ENCODE data around the gene ARIH2. TPM values are rescaled to one million over a fixed set of nuclear protein-coding genes. Genes with fewer than 3 reads are reported as not detected.
"Not testable (repeated sequence)": the region's sequence is repeated elsewhere in the genome, so short reads cannot be mapped to it uniquely, and the experiment has no call there.

The ARIH2 gene
- 76.4 and 113 TPM in 2 replicates for total RNA-seq (2014; rRNA removed; shearing (Covaris generic); ENCODE audit: low replicate concordance)

DNA sequence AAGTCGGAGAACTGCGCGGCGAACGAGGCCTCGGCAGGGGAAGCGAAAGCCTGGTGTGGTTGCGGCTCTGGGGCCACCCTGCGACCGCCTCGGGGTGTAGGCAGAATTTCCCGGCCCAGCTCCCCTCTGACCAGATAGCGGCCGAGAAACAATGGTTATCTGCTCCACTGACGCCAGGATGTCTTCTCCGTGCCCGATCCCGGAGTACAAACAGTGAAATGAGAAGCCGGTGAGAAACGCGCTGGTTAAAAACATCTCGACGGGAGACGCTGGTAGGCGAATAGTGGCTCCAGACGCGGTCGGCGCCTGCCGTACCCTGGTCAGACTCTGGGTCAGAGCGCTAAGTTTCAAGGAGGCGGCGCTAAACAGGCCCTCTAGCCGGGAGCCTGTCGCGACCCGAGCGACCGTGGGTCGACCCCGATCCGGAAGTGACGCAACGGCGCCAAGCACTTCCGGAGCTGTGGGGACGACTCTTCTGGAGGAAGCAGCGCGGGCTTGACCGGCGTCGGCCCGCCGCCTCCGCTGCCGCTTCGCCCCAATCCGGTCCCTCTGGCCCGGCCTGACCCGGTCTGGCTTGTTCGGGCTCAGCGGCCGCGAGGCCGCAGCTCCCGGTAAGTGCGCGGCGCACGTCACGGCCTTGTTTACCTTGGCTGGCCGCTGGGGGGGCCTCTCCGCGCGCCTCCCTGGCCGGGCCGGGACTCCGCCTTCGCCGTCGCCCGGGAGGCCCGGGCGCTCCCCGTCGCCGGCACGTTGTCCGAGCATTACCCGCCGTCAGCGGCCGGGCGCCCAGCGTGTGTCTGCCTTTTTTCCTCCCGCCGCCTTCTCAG, at the start of gene ARIH2:
Gene ARIH2 (plus strand): TSS at position 455 of the 827 bp plus-strand sequence. CDS start 8,717 bp downstream, outside the sequence.
- Histone ChIP-seq H3K9me3 (no peaks in the 10 kb centered on the region), H3K36me3 (peaks cover 8% of the 10 kb centered on the region), H3K4me3 (peak within 1 kb of the TSS; percentile 81), H3K27me3 (no peaks in the 10 kb centered on the region)
- peak; percentile 92 for DNase-seq

DNA sequence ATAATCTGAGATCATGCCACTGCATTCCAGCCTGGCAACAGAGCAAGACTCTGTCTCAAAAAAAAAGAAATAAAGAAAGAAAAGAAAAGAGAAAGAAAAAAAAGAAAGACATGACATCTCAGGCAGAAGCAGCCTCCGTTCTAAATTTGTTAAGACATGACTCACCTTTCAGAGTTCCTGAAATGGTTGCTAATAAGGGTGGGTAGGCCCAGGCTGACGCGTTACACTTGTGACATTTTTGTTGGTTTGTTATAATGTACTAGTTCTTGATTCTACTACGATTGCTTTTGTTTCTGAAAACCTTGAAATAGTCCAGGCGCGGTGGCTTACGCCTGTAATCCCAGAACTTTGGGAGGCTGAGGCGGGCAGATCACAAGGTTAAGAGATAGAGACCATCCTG, 41.0 kb upstream of the ARIH2 start:
- no peak for DNase-seq
- Histone ChIP-seq H3K9me3 (no peaks in the 10 kb centered on the region), H3K36me3 (no peaks in the 10 kb centered on the region), H3K27me3 (no peaks in the 10 kb centered on the region), H3K4me3 (no peak overlapping the region)

DNA sequence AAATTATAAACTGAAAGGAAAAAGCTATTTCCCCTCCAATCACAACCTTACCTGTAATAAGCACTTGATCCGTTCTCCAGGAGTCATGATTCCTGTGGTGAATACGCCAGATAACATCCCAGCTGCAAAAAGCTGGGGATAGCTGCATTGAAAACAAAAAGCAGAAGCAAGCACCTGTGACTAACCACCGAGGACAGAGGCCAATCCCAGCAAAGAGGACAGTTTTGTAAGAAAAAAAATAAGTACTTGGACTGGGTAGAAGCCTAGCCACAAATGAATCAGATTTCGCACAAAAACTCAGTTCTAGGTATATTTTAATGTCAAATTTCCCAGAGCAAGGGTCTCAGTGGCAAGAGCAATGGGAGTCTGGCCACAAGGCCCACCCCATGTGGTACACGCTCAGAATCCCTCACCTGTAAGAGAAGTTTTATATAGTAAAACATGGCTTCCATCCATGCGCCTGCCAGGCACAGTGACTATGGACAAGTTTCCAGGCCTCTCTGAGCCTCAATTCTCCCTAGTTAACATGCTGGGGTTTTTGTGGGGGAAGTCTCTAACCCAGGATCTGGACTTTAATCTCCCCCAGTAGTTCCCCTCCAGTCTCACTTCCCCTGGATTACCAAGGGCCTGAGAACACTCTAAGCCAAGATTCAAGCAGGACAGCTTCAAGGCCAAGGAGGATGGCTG, 39.2 kb upstream of the ARIH2 start:
- no peak overlapping the region for H3K4me3 ChIP-seq
- no peaks in the 10 kb centered on the region for H3K36me3 ChIP-seq
- no peaks in the 10 kb centered on the region for H3K9me3 ChIP-seq
- DNase-seq = no peak
- H3K27me3 ChIP-seq = no peaks in the 10 kb centered on the region

DNA sequence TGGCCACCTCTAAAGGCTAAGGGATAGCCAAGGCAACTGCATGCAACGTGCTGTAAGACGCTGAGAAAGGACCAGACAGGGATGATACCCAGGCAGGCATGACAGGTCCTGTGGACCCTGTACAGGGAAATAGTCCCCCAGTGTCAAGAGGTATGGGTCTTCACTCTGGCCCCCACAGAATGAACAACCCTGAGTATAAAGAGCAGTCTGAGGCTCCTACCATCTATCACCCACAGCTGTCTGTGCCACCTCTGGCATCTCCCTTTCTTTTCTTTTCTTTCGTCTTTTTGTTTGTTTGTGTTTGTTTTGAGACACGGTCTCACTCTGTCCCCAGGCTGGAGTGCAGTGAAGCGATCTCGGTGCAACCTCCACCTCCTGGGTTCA, 38.7 kb upstream of the ARIH2 start:
- Histone ChIP-seq H3K36me3 (no peaks in the 10 kb centered on the region), H3K4me3 (no peak overlapping the region), H3K27me3 (no peaks in the 10 kb centered on the region), H3K9me3 (no peaks in the 10 kb centered on the region)
- no peak for DNase-seq

DNA sequence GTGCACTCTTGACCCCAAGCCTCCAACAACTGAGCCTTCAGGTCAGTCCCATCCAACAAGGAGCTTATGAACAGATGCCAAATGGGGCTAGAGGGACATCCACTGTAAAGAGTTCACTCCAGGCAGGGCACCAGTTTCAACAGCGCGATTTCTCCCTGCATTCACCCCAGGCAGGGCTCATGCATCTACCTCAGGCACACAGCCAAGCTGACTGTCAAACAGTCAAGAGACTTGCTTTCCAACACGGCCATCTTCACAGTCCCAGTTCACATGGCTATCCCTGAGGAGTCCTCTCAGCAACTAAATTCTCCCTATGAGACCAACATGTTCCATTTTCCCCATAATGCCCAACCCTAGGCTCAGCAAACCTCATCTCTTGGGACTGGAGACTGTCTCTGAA, 37.6 kb upstream of the ARIH2 start:
- DNase-seq = no peak
- Histone ChIP-seq H3K36me3 (no peaks in the 10 kb centered on the region), H3K9me3 (no peaks in the 10 kb centered on the region), H3K27me3 (no peaks in the 10 kb centered on the region), H3K4me3 (no peak overlapping the region)

DNA sequence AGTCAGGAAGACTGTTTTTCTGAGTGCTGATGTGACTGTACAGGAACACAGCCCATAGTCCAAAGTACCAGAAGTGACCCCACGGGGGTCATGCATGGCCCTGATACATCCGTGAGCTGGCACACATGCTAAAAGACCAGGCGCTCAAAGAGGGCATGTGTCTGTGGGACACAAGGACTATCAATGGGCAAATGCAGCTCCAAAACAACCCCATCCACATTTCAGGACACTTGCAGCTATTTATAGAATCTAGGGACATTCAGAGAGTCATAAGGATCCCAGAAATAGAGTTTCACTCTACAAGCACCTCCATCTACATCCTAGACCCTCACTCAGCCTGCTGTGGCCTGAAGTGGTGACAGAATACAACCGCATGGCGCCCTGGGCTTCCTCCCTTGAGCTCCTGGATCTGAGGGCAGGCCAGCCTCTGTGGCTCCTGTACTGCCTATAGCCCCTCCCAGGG, 37.0 kb upstream of the ARIH2 start:
- Histone ChIP-seq H3K36me3 (no peaks in the 10 kb centered on the region), H3K4me3 (no peak overlapping the region), H3K27me3 (no peaks in the 10 kb centered on the region), H3K9me3 (no peaks in the 10 kb centered on the region)
- DNase-seq = no peak

DNA sequence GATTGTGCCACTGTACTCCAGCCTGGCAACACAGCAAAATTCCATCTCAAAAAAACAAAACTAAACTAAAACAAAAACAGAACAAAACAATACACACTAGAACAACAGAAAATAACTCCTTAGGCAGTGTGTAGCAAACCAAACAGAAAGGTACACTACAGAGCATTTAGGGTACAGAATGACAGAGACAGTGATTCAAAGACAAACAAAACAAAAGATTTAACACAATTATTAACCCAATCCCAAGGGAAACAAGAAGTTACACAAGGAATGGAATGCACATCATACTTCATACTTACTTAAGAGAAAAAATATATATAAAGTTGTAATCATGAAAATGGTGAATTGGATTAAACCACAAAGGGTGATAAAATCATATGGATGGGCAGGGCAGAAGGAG, 32.9 kb upstream of the ARIH2 start:
- Histone ChIP-seq H3K9me3 (no peaks in the 10 kb centered on the region), H3K27me3 (no peaks in the 10 kb centered on the region), H3K4me3 (no peak overlapping the region), H3K36me3 (no peaks in the 10 kb centered on the region)
- DNase-seq = no peak

DNA sequence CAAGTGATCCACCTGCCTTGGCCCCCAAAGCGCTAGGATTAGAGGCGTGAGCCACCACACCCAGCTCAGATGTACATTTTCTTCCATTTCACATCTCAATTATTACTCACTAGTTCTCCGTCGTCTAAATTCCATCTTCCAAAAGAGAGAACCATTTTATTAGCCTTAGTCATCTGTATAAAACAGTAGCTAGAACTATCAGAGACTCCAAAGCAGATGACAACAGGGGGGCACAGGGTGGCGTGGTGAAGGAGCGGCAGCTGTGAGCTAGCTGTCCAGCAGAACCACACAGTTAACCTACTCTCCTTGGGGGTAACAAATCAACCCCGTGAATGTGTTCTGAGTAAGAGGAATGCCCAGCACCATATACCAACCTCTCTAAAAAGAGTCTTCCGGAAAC, 27.0 kb upstream of the ARIH2 start:
- H3K27me3 ChIP-seq = no peaks in the 10 kb centered on the region

DNA sequence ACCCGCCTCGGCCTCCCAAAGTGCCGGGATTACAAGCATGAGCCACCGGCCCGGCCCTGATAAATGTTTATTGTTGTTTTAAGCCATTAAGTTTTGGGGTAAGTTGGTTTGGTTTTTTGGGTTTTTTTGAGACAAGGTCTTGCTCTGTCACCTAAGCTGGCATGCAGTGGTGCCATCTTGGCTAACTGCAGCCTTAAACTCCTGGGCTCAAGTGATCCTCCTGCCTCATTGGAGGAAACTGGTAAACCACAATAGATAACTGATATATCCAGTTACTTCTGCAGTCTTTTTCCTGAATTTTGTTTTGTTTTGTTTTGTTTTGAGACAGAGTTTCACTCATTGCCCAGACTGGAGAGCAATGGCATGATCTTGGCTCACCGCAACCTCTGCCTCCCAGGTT, 24.1 kb upstream of the ARIH2 start:
- no peak for DNase-seq
- H3K27me3 ChIP-seq = no peaks in the 10 kb centered on the region
- no peak overlapping the region for H3K4me3 ChIP-seq
- H3K9me3 ChIP-seq = no peaks in the 10 kb centered on the region
- H3K36me3 ChIP-seq = no peaks in the 10 kb centered on the region

More for the DNA sequence above, 27.0 kb upstream of the ARIH2 start:
- Histone ChIP-seq H3K9me3 (no peaks in the 10 kb centered on the region), H3K36me3 (no peaks in the 10 kb centered on the region), H3K4me3 (no peak overlapping the region)
- DNase-seq = no peak

DNA sequence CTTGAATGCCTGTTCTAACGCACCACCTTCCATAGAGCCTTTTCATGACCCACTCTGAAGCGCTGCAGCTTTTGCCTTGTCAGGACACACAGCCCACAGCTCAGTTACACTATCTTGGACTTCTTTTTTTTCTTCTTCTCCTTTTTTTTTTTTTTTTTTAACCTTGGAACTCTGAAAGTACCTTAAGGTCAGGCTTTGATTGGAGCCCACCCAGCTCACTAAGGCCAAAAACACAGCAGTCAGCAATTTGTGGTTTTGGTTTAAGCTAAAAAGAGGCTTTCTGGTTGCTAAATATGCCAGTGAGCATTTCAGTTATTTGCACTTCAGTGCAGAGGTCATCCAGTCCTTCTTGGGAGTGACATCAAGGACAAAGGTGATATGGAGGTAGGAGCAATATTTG, 21.7 kb upstream of the ARIH2 start:
- Histone ChIP-seq H3K4me3 (no peak overlapping the region), H3K27me3 (no peaks in the 10 kb centered on the region), H3K36me3 (no peaks in the 10 kb centered on the region), H3K9me3 (no peaks in the 10 kb centered on the region)
- no peak for DNase-seq

DNA sequence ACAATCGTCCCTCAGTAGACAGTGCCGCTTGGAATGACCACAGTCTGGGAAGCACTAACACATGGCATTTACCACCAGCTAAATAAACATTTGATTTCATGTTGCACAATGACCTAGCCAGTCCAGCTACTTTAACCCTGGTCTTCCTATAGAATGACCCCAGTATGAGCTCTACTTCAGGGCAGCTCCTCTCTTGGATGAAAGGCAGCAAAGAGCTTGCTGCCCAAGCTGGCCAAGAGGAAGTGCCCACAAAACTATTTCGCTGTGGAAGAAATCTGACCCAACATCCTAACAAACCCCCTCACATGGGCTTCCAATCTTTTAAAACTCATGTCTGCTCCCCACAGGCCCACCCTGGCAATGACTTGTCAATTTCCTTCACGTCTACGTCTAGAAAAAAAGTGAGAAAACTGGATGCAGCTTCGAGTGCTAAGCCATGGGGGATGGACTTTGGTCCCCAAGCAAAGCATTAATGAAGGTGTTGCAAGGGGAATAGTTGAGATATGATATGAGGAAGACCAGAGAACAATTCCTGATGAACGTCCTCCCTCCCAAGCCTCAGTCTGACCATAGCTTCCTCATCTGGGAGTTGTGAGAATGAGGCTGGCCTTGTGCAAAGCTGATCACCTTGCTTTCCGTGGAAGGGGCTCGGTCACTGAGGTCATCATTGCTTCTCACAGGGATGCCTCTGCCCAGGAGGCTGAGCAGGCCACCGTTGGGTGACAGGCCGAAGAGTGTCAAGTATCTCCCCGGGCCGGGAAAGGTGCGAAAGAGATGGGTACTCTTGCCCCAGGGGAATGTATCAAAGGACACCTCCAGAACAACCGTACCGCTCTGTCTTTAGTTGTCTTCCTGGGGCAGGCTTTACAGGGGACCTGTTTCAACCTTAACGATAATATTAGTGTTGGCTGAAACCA, 20.9 kb upstream of the ARIH2 start:
- DNase-seq = no peak
- no peaks in the 10 kb centered on the region for H3K9me3 ChIP-seq
- peak overlapping the region; percentile 67 for H3K4me3 ChIP-seq
- H3K27me3 ChIP-seq = no peaks in the 10 kb centered on the region
- H3K36me3 ChIP-seq = no peaks in the 10 kb centered on the region

DNA sequence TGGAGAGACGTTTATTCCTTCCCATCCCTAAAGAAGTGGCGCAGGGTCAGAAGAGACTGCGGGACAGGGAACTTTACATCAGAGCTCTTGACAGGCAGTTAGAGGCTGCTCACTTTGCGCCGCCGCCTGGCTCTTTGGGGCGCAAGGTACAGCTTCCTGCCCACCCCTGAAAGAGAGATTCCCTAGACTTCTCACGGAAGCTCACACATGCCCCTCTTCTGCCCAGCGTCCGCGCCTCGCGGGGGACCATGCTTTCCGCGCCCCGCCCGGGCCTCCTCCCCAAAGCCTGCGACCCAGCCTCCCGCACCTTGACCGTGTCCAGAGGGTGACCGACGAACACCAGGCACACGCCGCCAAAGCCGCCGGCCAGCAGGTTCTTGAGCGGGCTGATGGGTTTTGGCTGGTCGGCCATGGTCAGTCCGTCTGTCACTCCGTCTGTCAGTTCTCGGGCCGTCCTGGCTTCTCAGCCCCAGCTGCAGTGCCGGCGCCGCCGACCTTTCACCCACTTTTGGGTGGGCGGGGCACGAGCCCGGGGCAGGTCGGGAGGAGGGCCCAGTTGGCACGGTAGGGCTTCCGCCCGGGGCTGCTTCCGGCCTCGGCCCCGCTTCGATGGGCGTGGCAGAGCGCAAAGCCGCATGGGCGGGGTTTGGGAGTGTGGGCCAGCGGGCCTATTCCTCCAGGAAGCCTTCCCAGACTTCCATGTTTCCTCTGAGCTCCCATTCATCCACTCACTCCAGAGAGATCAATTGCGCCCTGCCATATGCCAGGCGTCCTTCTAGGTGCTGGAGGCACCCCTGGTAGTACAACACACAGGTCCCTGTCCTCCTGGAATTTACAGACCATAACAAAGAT, 20.0 kb upstream of the ARIH2 start, which contains the start of gene SLC25A20:
Gene SLC25A20 (minus strand): TSS at position 500 of the 852 bp plus-strand sequence. CDS start 88 bp downstream, at position 412.
- Histone ChIP-seq H3K36me3 (no peaks in the 10 kb centered on the region), H3K27me3 (no peaks in the 10 kb centered on the region), H3K4me3 (peak within 1 kb of the TSS; percentile 67), H3K9me3 (no peaks in the 10 kb centered on the region)
- DNase-seq = peak; percentile 90

DNA sequence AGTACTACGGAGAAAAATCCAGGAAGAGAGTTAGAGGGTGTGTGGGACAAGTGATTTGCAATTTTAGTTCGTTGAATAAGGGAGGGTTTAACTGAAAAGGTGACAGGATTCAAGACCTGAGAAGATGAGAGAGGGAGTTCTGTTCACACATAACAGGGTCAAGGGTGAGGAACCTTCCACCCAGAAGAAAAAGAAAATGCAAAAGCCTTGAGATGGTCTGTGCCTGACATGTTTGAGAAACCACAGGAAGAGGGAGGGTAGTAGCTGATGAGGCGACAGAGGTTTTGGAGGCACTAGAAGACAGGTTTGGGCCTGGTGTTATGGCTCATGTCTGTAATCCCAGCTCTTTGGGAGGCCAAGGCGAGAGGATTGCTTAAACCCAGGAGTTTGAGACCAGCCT, 19.4 kb upstream of the ARIH2 start:
- no peak for DNase-seq
- no peaks in the 10 kb centered on the region for H3K27me3 ChIP-seq
- H3K36me3 ChIP-seq = no peaks in the 10 kb centered on the region
- no peaks in the 10 kb centered on the region for H3K9me3 ChIP-seq
- peak overlapping the region; percentile 67 for H3K4me3 ChIP-seq

DNA sequence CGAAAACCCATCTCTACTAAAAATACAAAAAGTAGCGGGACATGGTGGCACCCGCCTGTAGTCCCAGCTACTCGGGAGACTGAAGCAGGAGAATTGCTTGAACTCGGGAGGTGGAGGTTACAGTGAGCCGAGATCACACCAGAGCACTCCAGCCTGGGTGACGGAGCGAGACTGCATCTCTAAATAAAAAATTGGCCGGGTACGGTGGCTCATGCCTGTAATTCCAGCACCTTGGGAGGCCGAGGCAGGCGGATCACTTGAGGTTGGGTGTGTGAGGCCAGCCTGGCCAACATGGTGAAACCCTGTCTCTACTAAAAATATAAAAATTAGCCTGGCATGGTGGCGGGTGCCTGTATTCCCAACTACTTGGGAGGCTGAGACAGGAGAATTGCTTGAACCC, 11.6 kb upstream of the ARIH2 start:
- not testable (repeated sequence) for H3K27me3 ChIP-seq, H3K9me3 ChIP-seq, H3K36me3 ChIP-seq, H3K4me3 ChIP-seq, DNase-seq

DNA sequence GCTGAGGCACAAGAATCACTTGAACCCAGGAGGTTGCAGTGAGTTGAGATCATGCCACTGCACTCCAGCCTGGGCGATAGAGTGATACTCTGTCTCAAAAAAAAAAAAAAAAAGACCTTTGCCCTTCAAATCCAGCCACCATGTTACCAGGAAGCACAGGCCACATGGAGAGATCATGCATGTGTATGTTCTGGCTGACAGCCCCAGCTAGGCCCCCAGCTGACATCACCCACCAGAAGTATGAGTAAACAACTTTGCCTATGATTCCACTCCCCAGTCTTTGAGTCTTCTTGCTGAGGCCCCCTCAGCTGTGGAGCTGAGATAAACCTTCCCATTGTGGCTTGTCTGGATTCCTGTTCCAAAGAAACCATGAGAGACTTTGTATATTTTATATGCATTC, 3.3 kb upstream of the ARIH2 start:
- Histone ChIP-seq H3K27me3 (no peaks in the 10 kb centered on the region), H3K9me3 (no peaks in the 10 kb centered on the region), H3K36me3 (no peaks in the 10 kb centered on the region), H3K4me3 (no peak overlapping the region)
- no peak for DNase-seq
